NOMO-1 treated with DMSO at 0.1 percent for 48 hours (cell line): ENCODE measurements around the gene MTHFD1L.
"Not testable (repeated sequence)": the region's sequence is repeated elsewhere in the genome, so short reads cannot be mapped to it uniquely, and the experiment has no call there.

ENCODE experiments used
- DNase-seq: peaks from one replicate; lab custom pipeline; 2025; ENCODE audit not compliant: unreplicated experiment; lab: John Stamatoyannopoulos, UW

MTHFD1L gene

GRCh38 chr6:151113641-151114040 is 248.1 kb downstream of the MTHFD1L start:
- no peak for DNase-seq

GRCh38 chr6:151118461-151119123 is 253.1 kb downstream of the MTHFD1L start:
- DNase-seq = no peak

- DNase-seq = no peak
Observed at GRCh38 chr6:151119823-151120524, 254.5 kb downstream of the MTHFD1L start.

GRCh38 chr6:151121900-151122299 is 256.4 kb downstream of the MTHFD1L start:
- DNase-seq = no peak

- not testable (repeated sequence) for DNase-seq
Observed at GRCh38 chr6:151123641-151124040, 258.1 kb downstream of the MTHFD1L start.

- not testable (repeated sequence) for DNase-seq
Observed at GRCh38 chr6:151125242-151125641, 259.7 kb downstream of the MTHFD1L start.

DNA sequence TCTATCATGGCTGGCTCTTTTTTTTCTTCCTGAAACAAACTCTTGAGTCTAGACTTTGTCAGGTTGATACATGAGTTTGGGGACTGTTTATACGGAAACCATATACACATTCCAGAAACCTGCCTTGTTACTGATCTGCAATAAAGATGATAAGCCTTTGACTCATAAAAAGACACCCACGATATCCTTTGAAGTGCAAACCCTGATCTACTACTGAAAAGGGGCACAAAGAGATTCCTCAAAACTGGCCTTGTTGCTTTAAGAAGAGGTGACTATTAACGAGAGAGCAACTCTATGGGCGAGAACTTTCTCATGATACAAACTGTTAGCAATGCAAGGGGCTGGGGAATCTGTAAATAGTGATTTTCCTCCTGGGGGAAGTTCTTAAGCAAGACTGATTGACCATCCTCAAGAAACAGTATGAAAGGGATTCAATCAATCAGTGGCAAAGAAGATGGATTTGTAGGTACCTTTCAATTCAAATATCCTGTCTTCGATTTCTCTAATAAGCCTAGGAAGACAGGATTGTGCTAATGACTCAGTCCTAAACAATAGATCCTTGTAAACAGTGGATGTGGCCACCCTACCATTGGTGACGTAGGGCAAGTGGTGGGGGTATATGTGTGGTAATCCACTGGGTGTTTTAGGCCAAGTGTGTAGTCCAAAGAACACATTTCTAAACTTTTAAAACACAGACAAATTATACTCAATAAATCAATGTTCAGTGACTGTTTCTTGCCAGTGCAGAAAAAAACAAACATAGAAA is 260.3 kb downstream of the MTHFD1L start:
- not testable (repeated sequence) for DNase-seq

GRCh38 chr6:151126417-151126724 is 260.9 kb downstream of the MTHFD1L start:
- not testable (repeated sequence) for DNase-seq

DNA sequence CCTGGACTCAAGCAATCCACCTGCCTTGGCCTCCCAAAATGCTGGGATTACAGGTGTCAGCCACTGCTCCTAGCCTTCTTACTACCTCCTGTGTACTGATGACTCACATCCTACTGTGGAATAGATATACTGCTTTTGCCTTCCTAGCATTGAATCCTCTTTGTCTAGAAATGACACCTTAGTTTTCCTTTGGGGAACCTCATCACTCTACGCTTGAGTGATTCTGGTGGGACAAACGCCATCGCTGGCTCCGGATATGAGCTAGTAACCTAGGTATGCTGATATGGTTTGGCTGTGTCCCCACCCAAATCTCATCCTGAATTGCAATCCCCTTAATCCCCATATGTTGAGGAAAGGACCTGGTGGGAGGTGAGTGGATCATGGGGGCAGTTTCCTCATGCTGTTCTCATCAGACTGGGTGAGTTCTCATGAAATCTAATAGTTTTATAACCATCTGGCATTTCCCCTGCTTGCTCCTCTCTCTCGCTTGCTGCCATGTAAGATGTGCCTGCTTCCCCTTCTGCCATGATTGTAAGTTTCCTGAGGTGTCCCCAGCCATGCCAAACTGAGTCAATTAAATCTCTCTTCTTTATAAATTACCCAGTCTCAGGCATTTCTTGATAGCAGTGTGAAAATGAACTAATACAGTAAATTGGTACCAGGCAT is 261.8 kb downstream of the MTHFD1L start:
- not testable (repeated sequence) for DNase-seq

GRCh38 chr6:151128763-151129370 is 263.4 kb downstream of the MTHFD1L start:
- DNase-seq = no peak

DNA sequence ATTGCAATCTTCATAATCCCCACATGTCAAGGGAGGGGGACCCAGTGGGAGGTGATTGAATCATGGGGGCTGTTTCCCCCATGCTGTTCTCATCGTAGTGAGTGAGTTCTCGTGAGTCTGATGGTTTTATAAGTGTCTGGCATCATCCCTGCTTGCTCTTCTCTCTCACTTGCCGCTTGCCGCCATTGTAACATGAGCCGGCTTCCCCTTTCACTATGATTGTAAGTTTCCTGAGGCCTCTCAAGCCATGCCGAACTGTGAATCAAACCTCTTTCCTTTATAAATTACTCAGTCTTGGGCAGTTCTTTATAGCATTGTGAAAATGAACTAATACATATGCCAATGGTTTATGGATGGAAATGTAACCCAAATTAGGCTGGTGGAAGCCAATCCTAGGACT is 264.8 kb downstream of the MTHFD1L start:
- no peak for DNase-seq

GRCh38 chr6:151131324-151132007 is 266.0 kb downstream of the MTHFD1L start:
- no peak for DNase-seq

DNA sequence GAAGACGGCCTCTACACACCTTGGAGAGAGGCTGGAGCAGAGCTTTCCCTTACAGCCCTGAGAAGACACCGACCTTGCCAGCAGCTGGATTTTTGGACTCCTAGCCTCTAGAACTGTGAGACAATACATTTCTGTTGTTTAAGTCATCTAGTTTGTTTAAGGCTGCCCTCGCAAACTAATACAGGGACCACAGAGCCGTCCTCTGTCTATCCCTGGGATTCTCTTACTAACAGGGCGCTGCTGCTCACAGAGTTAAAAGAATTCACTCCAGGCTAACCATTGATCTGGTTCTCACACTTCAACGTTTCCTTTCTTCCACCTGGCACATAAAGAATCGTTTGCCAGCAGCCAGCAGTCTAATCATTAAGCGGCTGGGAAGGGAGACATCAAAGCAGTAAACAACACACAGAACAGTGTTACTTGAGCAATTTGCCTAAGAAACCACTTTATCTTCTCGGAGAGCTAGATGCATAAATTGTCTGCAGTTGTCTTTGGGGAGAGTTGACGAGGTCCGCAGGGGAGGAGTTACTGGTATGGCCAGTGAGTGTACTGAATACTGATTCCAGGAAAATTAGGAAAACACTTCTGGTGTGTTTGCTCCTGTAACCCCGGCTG is 270.7 kb downstream of the MTHFD1L start:
- no peak for DNase-seq

DNA sequence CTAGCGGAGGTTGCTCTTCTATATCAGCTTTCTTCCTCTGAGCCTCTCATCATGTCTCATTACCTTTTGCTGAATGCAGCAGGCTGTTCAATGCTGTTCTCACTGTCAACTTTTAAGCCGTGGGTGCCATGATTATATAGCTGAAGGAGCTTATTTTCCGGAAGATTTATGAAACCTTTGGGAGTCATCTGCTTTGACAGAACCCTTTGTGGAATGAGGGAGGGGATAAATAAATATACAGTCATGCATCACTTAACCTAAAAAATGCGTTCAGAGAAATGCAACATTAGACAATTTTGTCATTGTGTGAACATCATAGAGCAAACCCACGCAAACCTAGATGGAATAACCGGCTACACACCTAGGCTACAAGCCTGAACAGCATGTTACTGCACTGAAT is 272.0 kb downstream of the MTHFD1L start:
- DNase-seq = no peak

- DNase-seq = no peak
Observed at GRCh38 chr6:151139524-151139923, 274.0 kb downstream of the MTHFD1L start.

- no peak for DNase-seq
Observed at GRCh38 chr6:151140767-151141166, 275.3 kb downstream of the MTHFD1L start.

- no peak for DNase-seq
Observed at GRCh38 chr6:151141685-151142084, 276.2 kb downstream of the MTHFD1L start.

GRCh38 chr6:151142676-151143075 is 277.2 kb downstream of the MTHFD1L start:
- no peak for DNase-seq

DNA sequence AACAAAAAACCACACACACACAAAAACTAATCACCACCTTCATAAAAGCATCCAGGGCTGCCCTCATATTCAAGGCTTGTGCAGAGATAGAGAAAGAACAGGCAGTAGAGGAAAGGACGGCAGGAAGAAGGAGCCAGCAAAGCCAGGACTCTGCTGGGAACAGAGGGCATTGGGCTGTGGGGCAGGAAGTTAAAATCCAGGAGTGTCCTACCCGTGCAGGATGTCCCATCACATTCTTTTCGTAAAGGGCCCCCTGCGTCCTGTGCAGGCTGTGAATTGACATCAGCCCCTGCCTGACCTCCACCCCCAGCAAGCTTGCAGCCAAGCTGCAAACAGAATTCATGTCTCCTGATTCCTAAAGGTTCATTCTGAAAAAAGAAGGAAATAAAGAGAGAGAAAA is 277.8 kb downstream of the MTHFD1L start:
- DNase-seq = no peak

DNA sequence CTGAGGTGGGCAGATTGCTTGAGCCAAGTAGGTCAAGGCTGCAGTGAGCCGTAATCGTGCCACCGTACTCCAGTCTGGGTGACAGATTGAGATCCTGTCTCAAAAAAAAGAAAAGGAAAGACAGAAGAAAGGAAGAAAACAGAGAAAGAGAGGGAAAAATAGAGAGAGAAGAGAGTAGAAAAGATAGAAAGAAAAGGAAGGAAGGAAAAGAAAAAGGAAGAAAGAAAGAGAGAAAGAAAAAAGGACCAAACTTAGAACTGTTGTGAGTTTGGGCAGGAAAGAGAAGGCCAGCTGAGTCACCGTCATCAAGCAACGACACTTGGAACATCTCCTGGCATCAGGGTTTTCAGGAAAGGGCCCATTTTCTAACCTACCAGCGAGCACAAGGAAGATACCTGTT is 278.3 kb downstream of the MTHFD1L start:
- no peak for DNase-seq
